GM21576 (cell line): ENCODE data around the gene SMOC2.

Experiments used
- ATAC-seq: cut with Tn5 transposase; IDR thresholded peaks from one replicate; pipeline ENCODE4 v1.9.1; 2021; ENCODE audit warnings: mild to moderate bottlenecking, moderate library complexity; ENCODE audit not compliant: unreplicated experiment

The SMOC2 gene

GRCh38 chr6:168415098-168415992 is 25.6 kb upstream of the SMOC2 start:
- no peak for ATAC-seq

- no peak for ATAC-seq
Measured at GRCh38 chr6:168415993-168416530, 24.9 kb upstream of the SMOC2 start.

GRCh38 chr6:168416531-168416930 is 24.5 kb upstream of the SMOC2 start:
- ATAC-seq: no peak

GRCh38 chr6:168417191-168417590 is 23.8 kb upstream of the SMOC2 start:
- ATAC-seq: no peak

- no peak for ATAC-seq
Measured at GRCh38 chr6:168417679-168418557, 23.1 kb upstream of the SMOC2 start.

- ATAC-seq: no peak
Measured at GRCh38 chr6:168418711-168419121, 22.3 kb upstream of the SMOC2 start.

- no peak for ATAC-seq
Measured at GRCh38 chr6:168419569-168419968, 21.4 kb upstream of the SMOC2 start.

GRCh38 chr6:168420084-168420483 is 20.9 kb upstream of the SMOC2 start:
- no peak for ATAC-seq

- no peak for ATAC-seq
Measured at GRCh38 chr6:168420706-168421105, 20.3 kb upstream of the SMOC2 start.

- ATAC-seq: no peak
Measured at GRCh38 chr6:168427184-168427583, 13.8 kb upstream of the SMOC2 start.

- ATAC-seq: no peak
Measured at GRCh38 chr6:168428052-168428826, 12.7 kb upstream of the SMOC2 start.

GRCh38 chr6:168428863-168429262 is 12.1 kb upstream of the SMOC2 start:
- ATAC-seq: no peak

GRCh38 chr6:168432196-168432595 is 8.8 kb upstream of the SMOC2 start:
- ATAC-seq: no peak

- ATAC-seq: no peak
Measured at GRCh38 chr6:168433898-168434297, 7.1 kb upstream of the SMOC2 start.

GRCh38 chr6:168434505-168434904 is 6.5 kb upstream of the SMOC2 start:
- ATAC-seq: no peak

- no peak for ATAC-seq
Measured at GRCh38 chr6:168437751-168438150, 3.2 kb upstream of the SMOC2 start.

GRCh38 chr6:168438783-168439520 is 2.0 kb upstream of the SMOC2 start:
- ATAC-seq: no peak

- no peak for ATAC-seq
Measured at GRCh38 chr6:168439794-168440450, 1.1 kb upstream of the SMOC2 start.
